OCI-LY7 (cell line): ENCODE measurements around the gene IGFALS. TPM values are rescaled to one million over a fixed set of nuclear protein-coding genes. Genes with fewer than 3 reads are reported as not detected.
"Not testable (repeated sequence)": the region's sequence is repeated elsewhere in the genome, so short reads cannot be mapped to it uniquely, and the experiment has no call there.

Experiments used
- BruUV-seq: library from RNA; stranded (reverse); fragments of 400-500 nt; replicated peaks from 2 replicates; lab custom pipeline; 2021; lab: Mats Ljungman, UMichigan
- CTCF ChIA-PET: fragments of 300-600 bp; sonication (Branson Sonifier 250); formaldehyde crosslinking; loops from one replicate; lab custom pipeline; 2022; ENCODE audit warnings: antibody characterized with exemption; ENCODE audit not compliant: unreplicated experiment; lab: Charles Lee
- POLR2A ChIA-PET: fragments of 300-600 bp; sonication (Branson Sonifier 250); formaldehyde crosslinking; loops from one replicate; lab custom pipeline; 2022; ENCODE audit warnings: antibody characterized with exemption; lab: Charles Lee
- DNase-seq: peaks from one replicate; pipeline ENCODE4 v3.0.0-alpha.2; 2015; ENCODE audit warnings: low spot score
- H2AFZ ChIP-seq: fragments of 200-600 bp; sonication (generic), shearing (Covaris generic); 2 replicates; pipeline ENCODE4 v1.6.1; 2014; ENCODE audit warnings: mild to moderate bottlenecking, antibody characterized with exemption, low read length, moderate library complexity
- H3K27ac ChIP-seq: fragments of 200-600 bp; sonication (generic); 2 replicates; pipeline ENCODE4 v1.5.1; 2014; ENCODE audit warnings: mixed run types, low read depth, mild to moderate bottlenecking, moderate library complexity, low read length, inconsistent platforms; ENCODE audit not compliant: poor library complexity, severe bottlenecking
- H3K36me3 ChIP-seq: fragments of 200-600 bp; sonication (generic); 2 replicates; pipeline ENCODE4 v1.6.1; 2014; ENCODE audit warnings: mild to moderate bottlenecking, antibody characterized with exemption, low read length, moderate library complexity, mixed read lengths; ENCODE audit not compliant: insufficient read depth
- H3K4me1 ChIP-seq: fragments of 200-600 bp; sonication (generic); 2 replicates; pipeline ENCODE4 v1.5.1; 2014; ENCODE audit warnings: mild to moderate bottlenecking, low read length; ENCODE audit not compliant: insufficient read depth, poor library complexity, severe bottlenecking
- H3K4me2 ChIP-seq: fragments of 200-600 bp; sonication (generic); 2 replicates; pipeline ENCODE4 v1.6.1; 2014; ENCODE audit warnings: mild to moderate bottlenecking, low read length
- H3K4me3 ChIP-seq: fragments of 200-600 bp; sonication (generic); 2 replicates; pipeline ENCODE4 v1.5.1; 2014; ENCODE audit warnings: mild to moderate bottlenecking, low read depth, low read length; ENCODE audit not compliant: poor library complexity, severe bottlenecking
- H3K79me2 ChIP-seq: fragments of 200-600 bp; sonication (generic); 2 replicates; pipeline ENCODE4 v1.6.1; 2016; ENCODE audit warnings: low read depth, mild to moderate bottlenecking, low read length, moderate library complexity, mixed read lengths; ENCODE audit not compliant: insufficient read depth
- H3K9me2 ChIP-seq: fragments of 200-600 bp; sonication (generic); 2 replicates; pipeline ENCODE4 v1.6.1; 2016; ENCODE audit warnings: mild to moderate bottlenecking, low read length, mixed read lengths; ENCODE audit not compliant: insufficient read depth
- H3K9me3 ChIP-seq: fragments of 200-600 bp; sonication (generic); 2 replicates; pipeline ENCODE4 v1.6.1; 2014; ENCODE audit warnings: mild to moderate bottlenecking, mixed run types, low read length, mixed read lengths
- H4K20me1 ChIP-seq: fragments of 200-600 bp; sonication (generic); 2 replicates; pipeline ENCODE4 v1.6.1; 2014; ENCODE audit warnings: mild to moderate bottlenecking, antibody characterized with exemption, low read length, moderate library complexity, mixed read lengths; ENCODE audit not compliant: insufficient read depth
- EZH2phosphoT487 ChIP-seq: fragments of 200-600 bp; sonication (generic); IDR thresholded peaks from 2 replicates; pipeline ENCODE4 v1.6.1; 2018; ENCODE audit warnings: low read depth, borderline replicate concordance, mild to moderate bottlenecking, mixed run types, antibody characterized with exemption, low read length, moderate library complexity, mixed read lengths
- intact Hi-C: fragments of 100-400 bp; cut with micrococcal nuclease; formaldehyde crosslinking; loops from one replicate; pipeline ENCODE4 v1.10.0; 2022; ENCODE audit not compliant: unreplicated experiment
- total RNA-seq, 2 experiments: library from RNA; depleted of rRNA in 1 of 2; stranded (reverse); fragments of >200 nt in 1 of 2; shearing (Covaris generic) in 1 of 2; gene quantifications; 2 replicates each; pipeline ENCODE4 v1.2.3, GENCODE V29; 2014 to 2022
- TF ChIP-seq, protein P1 (sequence below): fragments of 200-600 bp; sonication (generic); conservative IDR thresholded peaks from 2 replicates; pipeline ENCODE4 v1.5.1; 2014; ENCODE audit warnings: mild to moderate bottlenecking, antibody characterized with exemption, low read length, moderate library complexity, mixed read lengths

IGFALS gene
- total RNA-seq, 2 experiments from 2014 or later = 0.13 TPM; not detected in 1

DNA sequence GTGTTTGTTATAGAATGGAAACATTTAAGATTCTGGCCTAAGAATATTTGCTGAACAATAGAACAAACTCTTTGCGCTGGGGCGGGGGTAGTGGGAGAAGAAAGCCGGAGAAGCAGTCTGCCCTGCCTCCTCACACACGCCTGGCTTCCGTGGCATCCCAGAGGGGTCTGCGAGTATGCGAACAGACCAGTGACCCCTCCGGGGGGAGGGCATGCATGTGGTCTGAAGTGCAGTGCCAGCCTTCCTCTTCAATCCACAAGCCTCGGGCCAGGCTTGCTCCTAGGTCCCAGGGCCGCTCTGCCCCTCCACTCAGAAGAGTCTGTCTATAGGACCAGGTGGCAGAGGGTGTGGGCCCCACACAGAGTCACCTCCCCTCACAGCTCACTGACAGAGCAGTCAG is 14.1 kb upstream of the IGFALS start:
- no peak overlapping the region for H2AFZ ChIP-seq
- BruUV-seq = no TSS peak
- no peaks in the 10 kb centered on the region for H3K4me1 ChIP-seq
- H3K4me2 ChIP-seq = no peak overlapping the region
- TF ChIP-seq EZH2phosphoT487 = no peak
- TF ChIP-seq, protein P1, sequence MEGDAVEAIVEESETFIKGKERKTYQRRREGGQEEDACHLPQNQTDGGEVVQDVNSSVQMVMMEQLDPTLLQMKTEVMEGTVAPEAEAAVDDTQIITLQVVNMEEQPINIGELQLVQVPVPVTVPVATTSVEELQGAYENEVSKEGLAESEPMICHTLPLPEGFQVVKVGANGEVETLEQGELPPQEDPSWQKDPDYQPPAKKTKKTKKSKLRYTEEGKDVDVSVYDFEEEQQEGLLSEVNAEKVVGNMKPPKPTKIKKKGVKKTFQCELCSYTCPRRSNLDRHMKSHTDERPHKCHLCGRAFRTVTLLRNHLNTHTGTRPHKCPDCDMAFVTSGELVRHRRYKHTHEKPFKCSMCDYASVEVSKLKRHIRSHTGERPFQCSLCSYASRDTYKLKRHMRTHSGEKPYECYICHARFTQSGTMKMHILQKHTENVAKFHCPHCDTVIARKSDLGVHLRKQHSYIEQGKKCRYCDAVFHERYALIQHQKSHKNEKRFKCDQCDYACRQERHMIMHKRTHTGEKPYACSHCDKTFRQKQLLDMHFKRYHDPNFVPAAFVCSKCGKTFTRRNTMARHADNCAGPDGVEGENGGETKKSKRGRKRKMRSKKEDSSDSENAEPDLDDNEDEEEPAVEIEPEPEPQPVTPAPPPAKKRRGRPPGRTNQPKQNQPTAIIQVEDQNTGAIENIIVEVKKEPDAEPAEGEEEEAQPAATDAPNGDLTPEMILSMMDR = no peak
- no peak overlapping the region for H3K27ac ChIP-seq
- H4K20me1 ChIP-seq = no peaks in the 10 kb centered on the region
- H3K4me3 ChIP-seq = no peak overlapping the region
- DNase-seq = no peak
- no peaks in the 10 kb centered on the region for H3K36me3 ChIP-seq
- intact Hi-C loops = no loop called here
- H3K9me3 ChIP-seq = no peaks in the 10 kb centered on the region
- ChIA-PET POLR2A (no interaction called here), CTCF (no interaction called here)
- no peaks in the 10 kb centered on the region for H3K9me2 ChIP-seq
- no peaks in the 10 kb centered on the region for H3K79me2 ChIP-seq

DNA sequence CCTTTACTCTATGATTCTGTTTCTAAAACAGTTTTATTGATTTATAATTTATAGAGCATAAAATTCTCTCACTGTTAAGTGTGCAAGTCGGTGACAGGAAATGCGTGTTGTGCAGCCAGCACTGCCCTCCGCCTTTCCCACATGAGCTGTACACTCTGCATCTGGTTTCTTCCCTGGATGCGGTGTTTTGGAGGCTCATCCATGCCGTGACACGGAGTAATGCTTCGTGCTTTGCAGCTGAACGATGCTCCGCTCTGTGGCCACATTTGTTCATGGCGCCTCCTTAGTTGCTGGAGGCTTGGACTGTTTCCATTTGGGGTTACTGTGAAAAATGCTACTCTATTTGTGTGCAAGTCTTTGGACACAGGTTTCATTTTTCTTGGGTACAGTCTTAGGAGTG is 7.2 kb upstream of the IGFALS start:
- DNase-seq = no peak
- POLR2A ChIA-PET = no interaction called here

DNA sequence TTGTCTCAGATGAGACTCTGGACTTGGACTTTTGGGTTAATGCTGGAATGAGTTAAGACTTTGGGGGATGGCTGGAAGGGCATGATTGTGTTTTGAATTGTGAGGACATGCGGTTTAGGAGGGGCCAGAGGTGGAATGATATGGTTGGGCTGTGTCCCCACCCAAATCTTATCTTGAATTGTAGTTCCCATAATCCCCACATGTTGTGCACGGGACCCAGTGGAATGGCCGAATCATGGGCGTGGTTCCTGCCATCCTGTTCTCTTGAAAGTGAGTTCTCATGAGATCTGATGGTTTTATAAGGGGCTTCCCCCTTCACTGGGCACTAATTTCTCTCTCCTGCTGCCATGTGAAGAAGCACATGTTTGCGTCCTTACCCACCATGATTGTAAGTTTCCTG is 5.8 kb upstream of the IGFALS start:
- CTCF ChIA-PET, H3K27ac ChIP-seq, H3K36me3 ChIP-seq, POLR2A ChIA-PET, H3K4me1 ChIP-seq, DNase-seq, intact Hi-C loops, H3K4me2 ChIP-seq, BruUV-seq, H3K79me2 ChIP-seq, H2AFZ ChIP-seq, H4K20me1 ChIP-seq, H3K9me2 ChIP-seq, H3K4me3 ChIP-seq: not testable (repeated sequence)
- H3K9me3 ChIP-seq = peaks cover 27% of the 10 kb centered on the region; the same call in 1 of the 2 replicates

More for the DNA sequence above, 7.2 kb upstream of the IGFALS start:
- no TSS peak for BruUV-seq
- no peaks in the 10 kb centered on the region for H3K4me1 ChIP-seq
- H3K4me2 ChIP-seq = no peak overlapping the region
- CTCF ChIA-PET = no interaction called here
- no peak overlapping the region for H3K27ac ChIP-seq
- intact Hi-C loops = no loop called here
- H3K79me2 ChIP-seq = no peaks in the 10 kb centered on the region
- no peaks in the 10 kb centered on the region; the same call in 1 of the 2 replicates for H3K36me3 ChIP-seq
- peaks cover 27% of the 10 kb centered on the region; the same call in 1 of the 2 replicates for H3K9me3 ChIP-seq
- no peak overlapping the region for H3K4me3 ChIP-seq
- no peaks in the 10 kb centered on the region for H3K9me2 ChIP-seq
- H4K20me1 ChIP-seq = no peaks in the 10 kb centered on the region
- TF ChIP-seq, protein P1 = no peak
- TF ChIP-seq EZH2phosphoT487 = no peak
- H2AFZ ChIP-seq = no peak overlapping the region
